Measurements from ENCODE around the gene TENT4A.

TENT4A gene

GRCh38 chr5:6747103-6747502, 33.9 kb downstream of the TENT4A start:
- H3K36me3 ChIP-seq (ENCODE audit: control insufficient read depth, insufficient read depth, low read length) = no peaks in the 10 kb centered on the region
- no peak overlapping the region for H2AFZ ChIP-seq
- no peak overlapping the region for H3K27ac ChIP-seq
- no peak overlapping the region for H3K4me2 ChIP-seq (ENCODE audit: low read length)
- TF ChIP-seq, protein P1, sequence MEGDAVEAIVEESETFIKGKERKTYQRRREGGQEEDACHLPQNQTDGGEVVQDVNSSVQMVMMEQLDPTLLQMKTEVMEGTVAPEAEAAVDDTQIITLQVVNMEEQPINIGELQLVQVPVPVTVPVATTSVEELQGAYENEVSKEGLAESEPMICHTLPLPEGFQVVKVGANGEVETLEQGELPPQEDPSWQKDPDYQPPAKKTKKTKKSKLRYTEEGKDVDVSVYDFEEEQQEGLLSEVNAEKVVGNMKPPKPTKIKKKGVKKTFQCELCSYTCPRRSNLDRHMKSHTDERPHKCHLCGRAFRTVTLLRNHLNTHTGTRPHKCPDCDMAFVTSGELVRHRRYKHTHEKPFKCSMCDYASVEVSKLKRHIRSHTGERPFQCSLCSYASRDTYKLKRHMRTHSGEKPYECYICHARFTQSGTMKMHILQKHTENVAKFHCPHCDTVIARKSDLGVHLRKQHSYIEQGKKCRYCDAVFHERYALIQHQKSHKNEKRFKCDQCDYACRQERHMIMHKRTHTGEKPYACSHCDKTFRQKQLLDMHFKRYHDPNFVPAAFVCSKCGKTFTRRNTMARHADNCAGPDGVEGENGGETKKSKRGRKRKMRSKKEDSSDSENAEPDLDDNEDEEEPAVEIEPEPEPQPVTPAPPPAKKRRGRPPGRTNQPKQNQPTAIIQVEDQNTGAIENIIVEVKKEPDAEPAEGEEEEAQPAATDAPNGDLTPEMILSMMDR (IDR thresholded peaks at IDR 0.05) = no peak
- no peak overlapping the region for H3K4me3 ChIP-seq (ENCODE audit: low read depth, low read length)
- H3K9me3 ChIP-seq (ENCODE audit: control insufficient read depth, low read length) = no peaks in the 10 kb centered on the region
- no peaks in the 10 kb centered on the region for H3K4me1 ChIP-seq
- no peaks in the 10 kb centered on the region for H3K27me3 ChIP-seq (ENCODE audit: control insufficient read depth, insufficient read depth, low read length)
- peaks cover 18% of the 10 kb centered on the region for H3K79me2 ChIP-seq
- H3K9ac ChIP-seq = no peak overlapping the region

- Histone ChIP-seq H3K27me3 (ENCODE audit: control insufficient read depth, insufficient read depth, low read length) (no peaks in the 10 kb centered on the region), H2AFZ (no peak overlapping the region), H3K4me1 (no peaks in the 10 kb centered on the region), H3K79me2 (peaks cover 18% of the 10 kb centered on the region), H3K9ac (no peak overlapping the region), H3K9me3 (ENCODE audit: control insufficient read depth, low read length) (no peaks in the 10 kb centered on the region), H3K4me3 (ENCODE audit: low read depth, low read length) (no peak overlapping the region), H3K27ac (no peak overlapping the region), H3K4me2 (ENCODE audit: low read length) (no peak overlapping the region), H3K36me3 (ENCODE audit: control insufficient read depth, insufficient read depth, low read length) (no peaks in the 10 kb centered on the region)
- TF ChIP-seq, protein P1 (IDR thresholded peaks at IDR 0.05) = no peak
Measured at GRCh38 chr5:6748142-6748541, 34.9 kb downstream of the TENT4A start.

GRCh38 chr5:6749026-6749716, 35.9 kb downstream of the TENT4A start:
- H3K36me3 ChIP-seq (ENCODE audit: control insufficient read depth, insufficient read depth, low read length) = no peaks in the 10 kb centered on the region
- no peak overlapping the region for H2AFZ ChIP-seq
- TF ChIP-seq, protein P1 (IDR thresholded peaks at IDR 0.05) = no peak
- H3K79me2 ChIP-seq = peaks cover 18% of the 10 kb centered on the region
- H3K4me1 ChIP-seq = no peaks in the 10 kb centered on the region
- H3K9me3 ChIP-seq (ENCODE audit: control insufficient read depth, low read length) = no peaks in the 10 kb centered on the region
- no peak overlapping the region for H3K4me2 ChIP-seq (ENCODE audit: low read length)
- no peak overlapping the region for H3K9ac ChIP-seq
- H3K4me3 ChIP-seq (ENCODE audit: low read depth, low read length) = no peak overlapping the region
- no peak overlapping the region for H3K27ac ChIP-seq
- H3K27me3 ChIP-seq (ENCODE audit: control insufficient read depth, insufficient read depth, low read length) = no peaks in the 10 kb centered on the region

DNA sequence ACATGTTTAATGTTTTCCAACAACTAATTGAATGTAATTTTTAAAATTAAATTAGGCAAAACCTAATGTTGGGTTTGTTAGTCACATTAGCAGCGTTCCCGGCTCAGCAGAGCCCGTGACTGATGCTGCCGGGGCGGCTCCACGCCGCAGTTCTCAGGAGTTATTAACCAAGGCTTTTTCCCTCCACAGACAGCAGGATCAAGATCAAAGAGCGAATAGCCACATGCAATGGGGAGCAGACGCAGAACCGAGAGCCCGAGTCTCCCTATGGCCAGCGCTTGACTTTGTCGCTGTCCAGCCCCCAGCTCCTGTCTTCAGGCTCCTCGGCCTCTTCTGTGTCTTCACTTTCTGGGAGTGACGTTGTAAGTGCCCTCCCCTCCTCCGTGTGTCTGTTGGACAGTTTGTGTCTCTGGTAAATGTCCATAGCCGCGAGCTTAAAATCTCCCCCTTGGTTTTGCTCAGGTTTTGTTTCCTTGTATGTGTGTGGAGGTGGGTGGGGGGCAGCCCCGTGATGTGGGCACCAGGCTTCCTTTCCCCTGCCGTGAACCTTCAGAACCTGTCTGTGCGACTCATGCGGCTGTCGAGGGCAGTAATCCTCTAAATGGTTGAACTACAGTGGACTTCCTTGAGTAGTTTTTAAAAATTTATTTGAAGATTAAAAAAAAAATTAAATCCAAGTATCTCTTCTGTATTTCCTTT, 37.1 kb downstream of the TENT4A start:
- H3K9ac ChIP-seq = no peak overlapping the region
- no peaks in the 10 kb centered on the region for H3K36me3 ChIP-seq (ENCODE audit: control insufficient read depth, insufficient read depth, low read length)
- H3K9me3 ChIP-seq (ENCODE audit: control insufficient read depth, low read length) = no peaks in the 10 kb centered on the region
- no peak overlapping the region for H2AFZ ChIP-seq
- TF ChIP-seq, protein P1 (IDR thresholded peaks at IDR 0.05) = no peak
- no peaks in the 10 kb centered on the region for H3K27me3 ChIP-seq (ENCODE audit: control insufficient read depth, insufficient read depth, low read length)
- no peaks in the 10 kb centered on the region for H3K4me1 ChIP-seq
- no peak overlapping the region for H3K4me3 ChIP-seq (ENCODE audit: low read depth, low read length)
- no peak overlapping the region for H3K27ac ChIP-seq
- peaks cover 18% of the 10 kb centered on the region for H3K79me2 ChIP-seq
- no peak overlapping the region for H3K4me2 ChIP-seq (ENCODE audit: low read length)

Data from parathyroid adenoma (tissue), 2 donors.